NCI-H446 treated with DMSO at 0.1 percent for 48 hours (cell line): ENCODE measurements around the gene XPNPEP1.
"Not testable (repeated sequence)": the region's sequence is repeated elsewhere in the genome, so short reads cannot be mapped to it uniquely, and the experiment has no call there.

Source experiments
- DNase-seq: peaks from one replicate; lab custom pipeline; 2025; lab: John Stamatoyannopoulos, UW

Gene XPNPEP1

DNA sequence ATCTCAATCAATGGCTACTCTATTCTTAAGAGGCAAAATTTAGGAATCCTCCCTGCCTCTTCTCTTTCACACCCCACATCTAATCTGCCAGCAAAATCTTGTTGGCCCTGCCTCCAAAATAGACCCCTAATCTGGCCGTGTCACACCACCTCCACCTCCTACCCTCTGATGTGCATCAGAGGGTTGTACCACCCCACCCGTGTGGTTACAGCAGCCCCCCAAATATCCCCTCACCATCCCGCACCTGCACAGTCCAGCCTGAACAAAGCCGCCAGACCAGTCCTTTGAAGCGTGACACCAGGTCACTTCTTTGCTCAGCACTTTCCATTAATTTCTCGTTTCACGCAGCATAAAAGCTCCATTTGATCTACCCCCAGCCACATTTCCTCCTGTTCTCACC is 776 bp upstream of the XPNPEP1 start:
- DNase-seq = no peak

GRCh38 chr10:109922358-109922975 is 844 bp downstream of the XPNPEP1 start:
- DNase-seq = no peak

DNA sequence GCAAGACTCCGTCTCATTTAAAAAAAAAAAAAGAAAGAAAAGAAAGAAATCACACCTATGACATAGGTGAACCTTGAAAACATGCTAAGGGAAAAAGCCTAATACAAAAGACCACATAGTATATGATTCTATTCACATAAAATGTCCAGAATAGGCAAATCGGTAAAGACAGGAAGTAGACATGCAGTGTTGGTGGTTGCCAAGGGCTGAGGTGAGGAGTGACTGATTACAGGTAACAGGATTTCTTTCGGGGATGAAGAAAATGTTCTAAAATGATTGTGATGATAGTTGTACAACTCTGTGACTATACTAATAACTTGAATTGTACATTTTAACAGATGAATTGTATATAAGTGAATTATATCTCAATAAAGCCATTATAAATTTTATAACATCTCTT is 3.3 kb downstream of the XPNPEP1 start:
- DNase-seq = no peak

DNA sequence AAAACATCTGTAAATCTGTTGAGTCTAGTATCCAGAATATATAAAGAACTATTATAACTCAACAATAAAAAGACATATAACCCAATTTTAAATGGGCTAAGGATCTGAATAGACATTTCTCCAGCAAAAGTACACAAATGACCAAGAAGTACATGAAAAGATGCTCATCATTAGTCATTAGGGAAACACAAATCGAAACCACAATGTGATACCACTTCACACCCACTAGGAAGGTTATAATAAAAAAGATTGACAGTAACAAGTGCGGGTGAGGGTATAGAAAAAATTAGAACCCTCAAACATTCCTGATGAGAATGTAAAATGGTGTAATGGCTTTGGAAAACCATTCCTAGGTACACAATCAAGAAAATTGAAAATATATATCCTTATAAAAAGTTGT is 4.1 kb downstream of the XPNPEP1 start:
- DNase-seq = no peak

DNA sequence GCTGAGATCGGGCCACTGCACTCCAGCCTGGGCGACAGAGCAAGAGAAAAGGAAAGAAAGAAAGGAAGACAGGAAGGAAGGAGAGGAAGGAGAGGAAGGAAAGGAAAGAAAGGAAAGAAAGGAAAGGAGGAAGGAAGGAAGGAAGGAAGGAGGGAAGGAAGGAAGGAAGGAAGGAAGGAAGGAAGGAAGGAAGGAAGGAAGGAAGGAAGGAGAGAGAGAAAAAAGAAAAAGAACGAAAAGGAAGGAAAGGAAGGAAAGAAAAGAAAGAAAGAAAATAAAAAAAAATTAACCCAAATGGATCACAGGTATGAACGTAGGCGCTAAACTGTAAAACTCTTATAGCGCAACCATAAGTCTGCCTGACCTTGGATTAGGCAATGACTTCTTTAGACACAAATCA is 4.6 kb downstream of the XPNPEP1 start:
- not testable (repeated sequence) for DNase-seq

GRCh38 chr10:109915566-109915965 is 7.7 kb downstream of the XPNPEP1 start:
- no peak for DNase-seq

GRCh38 chr10:109914966-109915365 is 8.3 kb downstream of the XPNPEP1 start:
- DNase-seq = no peak

DNA sequence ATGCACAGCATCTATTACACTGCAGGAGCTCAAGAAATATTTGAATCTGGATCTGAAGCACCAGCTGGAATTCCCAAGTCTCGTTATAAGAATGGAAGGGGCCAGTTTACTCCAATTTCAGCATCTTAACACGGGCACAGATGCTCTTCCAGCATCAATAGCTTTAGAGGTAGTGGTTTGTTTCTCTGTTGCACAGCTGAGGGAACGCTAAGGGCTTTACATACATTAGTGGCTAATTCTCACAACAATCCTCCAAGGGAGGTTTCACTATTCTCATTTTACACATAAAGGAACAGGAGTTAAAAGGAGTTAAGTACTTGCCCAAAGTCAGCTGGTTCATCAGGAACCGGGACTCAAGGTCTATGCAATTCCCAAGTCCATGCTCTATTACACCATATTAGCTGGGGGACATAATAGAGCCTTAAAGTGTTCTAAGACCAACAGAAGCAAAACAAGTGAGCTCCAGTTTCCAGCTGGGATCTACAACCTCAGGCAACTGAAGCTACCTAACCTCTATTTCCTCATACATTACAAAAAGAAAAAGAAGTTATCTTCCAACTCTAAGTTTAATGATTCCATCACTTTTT is 9.9 kb downstream of the XPNPEP1 start:
- no peak for DNase-seq

GRCh38 chr10:109912335-109913281 is 10.7 kb downstream of the XPNPEP1 start:
- no peak for DNase-seq

DNA sequence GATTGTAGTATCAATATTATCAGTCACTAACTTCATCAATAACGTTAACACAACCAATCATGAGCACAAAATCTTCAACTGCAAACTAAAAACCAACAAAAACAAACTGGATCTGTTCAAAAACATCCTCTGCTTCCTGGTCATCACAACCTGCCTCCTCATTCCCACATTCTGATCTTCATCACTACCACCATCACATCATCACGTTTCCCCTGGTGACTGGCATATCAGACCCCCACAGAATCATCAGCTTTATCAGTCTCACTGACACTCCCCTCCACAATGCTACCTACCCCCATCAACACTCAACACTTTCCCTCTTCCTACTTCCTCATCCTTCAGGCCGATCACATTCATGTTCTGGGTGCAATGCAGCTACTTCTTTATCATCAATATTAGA is 11.4 kb downstream of the XPNPEP1 start:
- DNase-seq = no peak

DNA sequence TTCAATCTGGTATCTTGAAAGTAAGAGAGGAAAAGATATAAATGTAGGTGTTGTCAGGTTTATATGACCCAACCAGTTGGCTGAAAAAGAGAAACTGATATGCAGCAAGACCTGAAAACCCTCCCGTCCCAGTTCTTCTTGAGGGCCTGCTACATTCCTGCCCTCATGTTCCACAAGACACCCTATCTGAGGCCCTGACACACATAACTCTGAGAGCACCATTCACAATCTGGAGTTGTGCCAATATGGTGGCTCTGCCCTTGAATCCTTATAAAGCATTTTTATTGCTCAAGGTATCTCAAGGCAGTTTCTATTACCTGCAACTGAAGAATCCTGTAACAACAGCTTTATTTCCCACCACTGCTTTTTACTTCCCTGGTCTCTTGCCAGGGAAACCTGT is 17.0 kb downstream of the XPNPEP1 start:
- DNase-seq = no peak

DNA sequence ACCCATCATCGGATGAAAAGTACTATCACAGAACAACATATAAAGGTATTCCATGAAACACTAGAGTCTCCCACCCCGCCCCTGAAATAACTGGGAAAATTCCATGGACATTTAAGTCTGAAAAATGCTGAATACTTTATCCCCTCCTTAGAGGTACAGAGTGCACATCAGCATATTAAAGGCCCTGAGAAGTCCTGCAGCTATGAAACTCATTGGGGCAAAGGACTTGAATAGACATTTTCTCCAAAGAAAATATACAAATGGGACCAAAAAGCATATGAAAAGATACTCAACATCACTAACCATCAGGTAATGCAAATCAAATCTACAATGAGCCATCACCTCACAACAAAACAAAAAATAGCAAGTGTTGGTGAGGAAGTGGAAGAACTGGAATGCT is 18.9 kb downstream of the XPNPEP1 start:
- no peak for DNase-seq

- peak; percentile 67 for DNase-seq
These were observed 20.0 kb downstream of the XPNPEP1 start for GRCh38 chr10:109902992-109903947.

DNA sequence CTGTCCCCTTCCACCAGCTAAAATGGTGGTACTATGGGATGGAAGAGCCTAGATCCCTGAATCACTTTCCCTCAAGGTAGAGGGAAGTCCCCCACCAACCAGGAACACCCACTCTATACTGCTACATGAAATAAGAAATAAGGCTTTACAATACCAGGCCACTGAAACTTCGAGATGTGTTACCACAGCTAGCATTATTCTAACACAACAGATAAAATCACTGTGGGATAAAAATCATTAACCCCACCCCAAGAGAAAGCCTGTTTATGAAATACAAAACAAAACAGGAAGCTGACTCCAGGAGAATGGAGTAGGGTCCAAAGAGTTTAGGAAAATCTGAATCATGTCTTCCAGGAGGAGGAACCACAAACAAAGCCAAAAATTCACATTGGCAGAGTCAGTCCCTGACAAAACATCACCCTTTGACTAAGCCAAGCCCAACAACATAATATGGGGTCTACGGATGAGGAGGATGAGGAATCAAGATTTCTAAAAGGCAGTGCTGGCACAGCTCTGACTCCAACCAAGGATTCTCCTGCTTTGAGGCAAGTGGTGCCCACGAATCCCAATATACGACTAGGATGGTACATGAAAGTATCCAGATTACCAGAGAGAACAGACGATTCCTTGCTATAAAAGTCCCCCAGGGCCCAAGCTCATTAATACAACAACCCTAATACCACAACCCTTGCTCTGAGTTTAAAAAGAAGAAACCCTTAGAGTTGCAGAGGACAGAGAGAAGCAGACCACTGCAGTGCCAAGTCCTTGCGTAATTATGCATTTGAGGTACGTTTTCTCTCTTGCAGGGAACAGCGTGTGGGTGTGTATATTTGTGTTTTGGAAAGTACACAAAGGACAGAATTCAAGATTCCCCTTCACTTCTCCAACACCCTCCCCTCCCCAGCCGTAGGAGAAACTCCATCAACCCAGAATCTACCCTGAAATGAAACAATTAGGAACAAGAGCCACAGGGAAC is 23.7 kb downstream of the XPNPEP1 start:
- no peak for DNase-seq

- no peak for DNase-seq
These were observed 24.5 kb downstream of the XPNPEP1 start for GRCh38 chr10:109898666-109899355.

DNA sequence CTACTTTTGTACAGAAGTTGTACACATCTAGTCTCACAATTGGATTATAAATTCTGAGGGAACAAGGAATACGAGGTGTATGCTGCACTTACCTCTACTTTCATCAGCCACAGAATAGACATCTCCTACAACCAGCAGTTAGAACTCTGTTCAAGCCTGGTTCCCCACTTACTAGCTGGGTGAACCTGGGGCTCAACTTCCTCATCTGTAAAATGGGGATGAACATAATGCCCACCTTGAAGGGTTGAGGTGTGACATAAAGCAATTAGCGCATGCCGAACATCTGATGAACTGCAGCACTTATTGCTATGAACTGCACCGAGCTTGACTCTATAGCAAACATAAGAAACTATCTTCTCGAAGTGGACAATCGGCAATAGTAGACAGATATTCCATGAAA is 25.3 kb downstream of the XPNPEP1 start:
- DNase-seq = no peak

GRCh38 chr10:109895848-109896247 is 27.5 kb downstream of the XPNPEP1 start:
- DNase-seq = no peak

- no peak for DNase-seq
These were observed 28.1 kb downstream of the XPNPEP1 start for GRCh38 chr10:109895095-109895818.

- DNase-seq = peak; percentile 37
These were observed 28.8 kb downstream of the XPNPEP1 start for GRCh38 chr10:109894516-109894915.
